Inferior parietal cortex (tissue), 1 donor: ENCODE results near the gene CCDC152.
"Not testable (repeated sequence)": the region's sequence is repeated elsewhere in the genome, so short reads cannot be mapped to it uniquely, and the experiment has no call there.

ENCODE experiments used
- DNase-seq: peaks from one replicate; pipeline ENCODE4 v3.0.0-alpha.2; 2016; ENCODE audit errors: extremely low spot score

The CCDC152 gene

GRCh38 chr5:42812620-42813019 is 56.0 kb downstream of the CCDC152 start:
- no peak for DNase-seq

DNA sequence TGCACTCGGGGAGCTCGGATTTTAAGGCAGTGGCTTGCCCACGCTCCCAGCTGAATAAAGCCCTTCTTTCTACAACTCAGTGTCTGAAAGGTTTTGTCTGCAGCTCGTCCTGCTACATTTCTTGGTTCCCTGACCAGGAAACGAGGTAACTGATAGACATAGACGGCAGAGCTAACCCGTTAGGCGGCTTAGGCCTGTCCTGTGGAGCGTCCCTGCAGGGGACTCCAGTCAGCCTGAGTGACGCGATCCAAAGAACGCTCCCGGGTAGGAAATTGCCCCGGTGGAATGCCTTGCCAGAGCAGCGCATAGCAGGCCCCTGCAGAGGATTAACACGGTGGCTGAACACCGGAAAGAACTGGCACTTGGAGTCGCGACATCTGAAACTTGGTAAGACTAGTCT is 56.9 kb downstream of the CCDC152 start:
- DNase-seq = peak; percentile 33

GRCh38 chr5:42816546-42816945 is 59.9 kb downstream of the CCDC152 start:
- DNase-seq = not testable (repeated sequence)

- no peak for DNase-seq
These were observed 63.1 kb downstream of the CCDC152 start for GRCh38 chr5:42819745-42820144.

GRCh38 chr5:42822548-42822947 is 65.9 kb downstream of the CCDC152 start:
- no peak for DNase-seq

- no peak for DNase-seq
These were observed 67.8 kb downstream of the CCDC152 start for GRCh38 chr5:42824347-42824976.

GRCh38 chr5:42825422-42826148 is 69.0 kb downstream of the CCDC152 start:
- DNase-seq = no peak

GRCh38 chr5:42826757-42827515 is 70.3 kb downstream of the CCDC152 start:
- no peak for DNase-seq

DNA sequence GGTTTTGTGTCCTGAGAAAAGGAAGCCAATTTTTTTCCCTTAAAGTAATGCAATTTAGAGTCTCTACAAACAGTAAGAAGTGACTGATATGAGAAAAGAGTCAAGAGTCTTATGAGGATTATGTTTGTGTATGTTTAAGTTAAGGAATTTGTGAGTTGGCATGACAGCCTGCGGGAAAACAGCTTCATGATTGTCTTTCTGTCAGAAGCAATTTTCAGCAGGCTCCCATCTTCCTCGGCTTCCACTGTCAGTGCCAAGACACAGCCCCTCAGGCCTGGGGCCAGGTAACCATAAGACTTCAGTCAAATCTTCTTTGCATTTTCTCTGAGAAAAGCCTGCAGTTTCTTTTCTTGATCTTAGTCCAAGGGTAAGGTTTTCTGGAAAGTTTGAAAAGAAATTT is 72.1 kb downstream of the CCDC152 start:
- no peak for DNase-seq

DNA sequence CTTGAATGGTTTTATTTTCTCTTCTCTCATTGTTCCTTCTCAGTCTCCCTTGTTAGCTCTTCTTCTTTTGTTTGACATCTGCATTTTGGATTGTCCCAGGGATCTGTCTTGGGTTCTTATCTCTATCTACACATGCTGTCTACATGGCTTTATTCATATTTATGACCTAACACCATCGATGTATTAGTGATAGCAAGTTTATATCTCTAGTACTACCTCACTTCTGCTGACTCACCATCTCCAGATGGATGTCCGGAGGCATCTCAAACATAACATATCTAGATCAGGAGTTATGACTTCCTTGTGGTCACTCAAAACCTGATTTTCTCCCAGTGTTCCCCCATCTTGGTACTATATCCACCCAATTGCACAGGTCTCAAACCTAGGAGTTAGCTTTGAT is 74.3 kb downstream of the CCDC152 start:
- DNase-seq = no peak

GRCh38 chr5:42832060-42832459 is 75.4 kb downstream of the CCDC152 start:
- DNase-seq = no peak

GRCh38 chr5:42836070-42836769 is 79.6 kb downstream of the CCDC152 start:
- DNase-seq = no peak

DNA sequence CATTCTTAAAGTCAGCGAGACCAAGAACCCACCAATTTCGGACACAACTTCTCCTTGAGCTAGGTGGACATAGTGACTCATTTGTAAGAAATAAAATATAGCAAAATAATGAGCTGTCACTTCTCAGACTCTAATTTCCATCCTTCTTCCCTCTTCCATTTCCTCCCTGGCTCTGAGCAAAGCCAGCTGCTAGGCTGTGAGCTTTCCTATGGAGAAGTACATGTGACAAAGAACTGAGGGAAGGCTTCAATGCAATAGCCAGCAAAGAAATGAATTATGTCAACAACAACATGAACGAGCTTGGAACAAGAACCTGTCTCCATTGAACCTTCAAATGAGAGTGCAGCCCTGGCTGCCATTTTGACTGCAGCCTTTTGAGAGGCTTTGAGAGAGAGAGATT is 81.0 kb downstream of the CCDC152 start:
- no peak for DNase-seq

- no peak for DNase-seq
These were observed 82.6 kb downstream of the CCDC152 start for GRCh38 chr5:42839196-42839595.

DNA sequence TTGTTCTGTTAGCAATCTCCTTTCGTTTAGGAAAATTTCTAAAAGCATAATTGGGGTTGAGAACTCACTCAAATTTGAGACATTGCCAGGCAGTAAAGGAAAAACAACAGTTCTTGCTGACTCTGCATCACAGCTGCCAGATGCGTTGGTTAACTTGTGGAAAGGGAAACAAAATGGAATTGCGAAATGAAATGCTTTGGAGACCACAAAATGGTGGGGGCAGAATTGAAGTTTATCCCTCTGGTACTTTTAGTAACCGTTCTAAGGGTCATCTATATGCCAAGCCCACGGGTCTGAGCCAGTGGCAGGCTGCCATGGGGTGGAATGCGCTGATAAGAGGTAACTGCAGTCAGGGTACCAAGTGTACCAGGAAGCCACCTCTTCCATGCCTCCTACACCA is 83.7 kb downstream of the CCDC152 start:
- DNase-seq = peak; percentile 42

GRCh38 chr5:42840842-42841567 is 84.4 kb downstream of the CCDC152 start:
- no peak for DNase-seq

DNA sequence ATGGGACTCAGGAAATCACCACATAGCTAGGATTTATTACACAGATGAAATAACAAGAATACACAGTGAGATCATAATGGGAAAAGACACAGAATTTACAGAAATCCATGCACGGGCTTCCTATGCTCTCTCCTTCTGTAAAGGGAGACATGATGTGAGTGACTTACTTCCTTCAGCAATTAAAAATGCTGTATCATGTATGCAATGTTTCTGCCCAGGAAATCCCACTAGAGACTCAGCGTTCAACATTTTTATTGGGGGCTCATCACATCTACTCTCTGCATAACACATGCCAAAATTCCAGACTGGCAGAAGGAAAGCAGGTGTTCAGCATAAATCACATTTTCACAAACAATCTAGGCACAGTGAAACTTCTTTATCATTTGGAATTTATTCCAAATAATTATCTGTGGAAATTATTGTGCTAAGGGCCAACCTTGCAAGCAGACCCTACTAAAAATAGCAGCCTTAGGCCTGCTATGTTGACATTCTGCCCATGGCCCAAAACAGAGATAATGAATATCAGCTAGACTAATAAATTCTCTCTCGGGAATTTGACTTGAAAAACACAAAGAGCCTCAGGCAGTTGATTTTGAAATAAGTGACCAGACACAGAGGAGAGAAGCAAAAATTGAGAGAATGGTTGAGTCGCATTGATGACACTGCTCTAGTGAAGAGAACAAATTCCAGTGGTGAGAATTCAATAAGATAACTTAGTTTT is 86.5 kb downstream of the CCDC152 start:
- no peak for DNase-seq

DNA sequence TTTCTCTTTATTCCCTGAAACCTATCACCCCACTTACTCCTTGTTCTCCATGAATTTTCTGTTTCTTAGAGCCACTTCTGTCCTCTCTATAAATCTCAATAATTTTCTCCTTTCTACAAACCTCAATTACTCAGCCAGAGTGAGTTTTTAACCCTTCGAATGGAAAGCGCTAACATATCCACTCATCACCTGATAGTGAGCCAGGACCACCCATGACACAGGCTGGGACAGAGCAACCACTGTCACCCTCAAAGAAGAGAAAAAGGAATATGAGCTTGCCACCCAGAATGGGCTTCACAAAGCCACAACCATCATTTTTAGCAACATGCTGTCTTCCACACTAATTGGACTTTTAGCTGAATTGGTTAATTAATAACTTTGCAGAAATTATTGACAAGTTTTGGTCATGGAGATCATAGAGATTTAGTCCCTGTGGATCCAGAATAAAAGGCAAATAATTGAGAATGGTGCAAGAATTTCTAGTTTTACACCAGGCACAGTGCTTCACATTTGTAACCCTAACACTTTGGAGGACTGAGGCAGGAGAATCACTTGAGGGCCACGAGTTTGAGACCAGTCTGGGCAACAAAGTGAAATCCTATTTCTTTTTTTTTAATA is 87.2 kb downstream of the CCDC152 start:
- DNase-seq = no peak

- not testable (repeated sequence) for DNase-seq
These were observed 87.8 kb downstream of the CCDC152 start for GRCh38 chr5:42844408-42844807.

DNA sequence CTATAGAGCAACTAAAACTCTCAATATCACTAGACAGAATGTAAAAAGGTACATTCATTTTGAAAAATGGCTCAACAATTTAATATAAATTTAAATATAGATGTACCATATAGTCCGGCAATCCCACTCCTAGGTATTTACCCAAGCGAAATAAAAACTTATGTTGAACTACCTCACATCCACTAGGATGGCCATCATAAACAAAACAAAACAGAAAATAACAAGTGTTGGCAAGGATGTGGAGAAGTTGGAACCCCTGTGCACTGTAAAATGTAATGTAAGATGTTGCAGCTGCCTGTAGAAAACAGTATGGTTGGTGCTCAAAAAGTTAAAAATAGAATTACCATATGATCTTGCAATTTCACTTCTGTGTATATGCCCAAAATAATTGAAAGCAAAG is 91.9 kb downstream of the CCDC152 start:
- DNase-seq = no peak
